Central memory CD8-positive, alpha-beta T cell (primary cell): ENCODE data around the gene MT1HL1.

Source experiments
- ATAC-seq: fragments of 150-1000 bp; cut with Tn5 transposase; replicated peaks from 2 replicates; pipeline ENCODE4 v1.10.0; 2022; ENCODE audit warnings: mild to moderate bottlenecking, moderate FRiP score, moderate number of reproducible peaks; ENCODE audit not compliant: poor library complexity, severe bottlenecking; ENCODE audit errors: extremely low read depth
- DNase-seq, 2 donors: peaks; one replicate each; pipeline ENCODE4 v3.0.0; 2021; ENCODE audit warnings: low spot score in 2 of 2
- H3K27ac Mint-ChIP-seq: one replicate; pipeline ENCODE4 v1.8.0; 2022; ENCODE audit warnings: low read depth, mild to moderate bottlenecking, moderate library complexity, mixed read lengths
- H3K27me3 Mint-ChIP-seq: one replicate; pipeline ENCODE4 v1.8.0; 2022; ENCODE audit warnings: mixed read lengths
- H3K36me3 Mint-ChIP-seq: one replicate; pipeline ENCODE4 v1.8.0; 2022; ENCODE audit warnings: mild to moderate bottlenecking, moderate library complexity, mixed read lengths; ENCODE audit not compliant: insufficient read depth
- H3K4me1 Mint-ChIP-seq: one replicate; pipeline ENCODE4 v1.8.0; 2022; ENCODE audit warnings: mixed read lengths
- H3K4me3 Mint-ChIP-seq: one replicate; pipeline ENCODE4 v1.8.0; 2022; ENCODE audit warnings: mild to moderate bottlenecking, moderate library complexity, mixed read lengths
- H3K9me3 Mint-ChIP-seq: one replicate; pipeline ENCODE4 v1.8.0; 2022; ENCODE audit warnings: mixed read lengths

Gene MT1HL1

GRCh38 chr1:237035759-237036158 lies 31.5 kb upstream of the MT1HL1 start:
- H3K4me1 Mint-ChIP-seq, result no peaks in the 10 kb centered on the region
- H3K36me3 Mint-ChIP-seq, result no peaks in the 10 kb centered on the region
- H3K9me3 Mint-ChIP-seq, result no peaks in the 10 kb centered on the region
- ATAC-seq (no peak), DNase-seq (no peak)
- peaks cover 30% of the 10 kb centered on the region for H3K27me3 Mint-ChIP-seq
- H3K4me3 Mint-ChIP-seq, result no peak overlapping the region
- H3K27ac Mint-ChIP-seq, result no peak overlapping the region

- Mint-ChIP-seq H3K4me1 (no peaks in the 10 kb centered on the region), H3K27me3 (peaks cover 42% of the 10 kb centered on the region)
These were observed 29.6 kb upstream of the MT1HL1 start for GRCh38 chr1:237033804-237034203.

GRCh38 chr1:237033061-237033460 lies 28.8 kb upstream of the MT1HL1 start:
- no peak for DNase-seq
- no peak overlapping the region for H3K4me3 Mint-ChIP-seq
- H3K4me1 Mint-ChIP-seq, result no peaks in the 10 kb centered on the region
- peaks cover 47% of the 10 kb centered on the region for H3K27me3 Mint-ChIP-seq
- H3K27ac Mint-ChIP-seq, result no peak overlapping the region
- no peaks in the 10 kb centered on the region for H3K36me3 Mint-ChIP-seq
- peaks cover 4% of the 10 kb centered on the region for H3K9me3 Mint-ChIP-seq
- ATAC-seq, result no peak

More at GRCh38 chr1:237033804-237034203, 29.6 kb upstream of the MT1HL1 start:
- Mint-ChIP-seq H3K4me3 (no peak overlapping the region), H3K9me3 (peaks cover 4% of the 10 kb centered on the region), H3K27ac (no peak overlapping the region), H3K36me3 (no peaks in the 10 kb centered on the region)
- ATAC-seq (no peak), DNase-seq (no peak)

- Mint-ChIP-seq H3K4me1 (no peaks in the 10 kb centered on the region), H3K9me3 (peaks cover 4% of the 10 kb centered on the region), H3K36me3 (no peaks in the 10 kb centered on the region), H3K4me3 (no peak overlapping the region), H3K27ac (no peak overlapping the region), H3K27me3 (peaks cover 58% of the 10 kb centered on the region)
- ATAC-seq, result no peak
- no peak for DNase-seq
These were observed 27.8 kb upstream of the MT1HL1 start for GRCh38 chr1:237032029-237032428.

- no peak for ATAC-seq
- H3K27me3 Mint-ChIP-seq, result peaks cover 60% of the 10 kb centered on the region
- no peaks in the 10 kb centered on the region for H3K4me1 Mint-ChIP-seq
- H3K27ac Mint-ChIP-seq, result no peak overlapping the region
- peaks cover 4% of the 10 kb centered on the region for H3K9me3 Mint-ChIP-seq
- H3K36me3 Mint-ChIP-seq, result no peaks in the 10 kb centered on the region
- DNase-seq, result no peak
- H3K4me3 Mint-ChIP-seq, result no peak overlapping the region
These were observed 27.2 kb upstream of the MT1HL1 start for GRCh38 chr1:237031480-237031879.

GRCh38 chr1:237029850-237030535 lies 25.8 kb upstream of the MT1HL1 start:
- H3K4me1 Mint-ChIP-seq, result no peaks in the 10 kb centered on the region
- DNase-seq, result no peak
- peaks cover 70% of the 10 kb centered on the region for H3K27me3 Mint-ChIP-seq
- H3K4me3 Mint-ChIP-seq, result no peak overlapping the region
- no peaks in the 10 kb centered on the region for H3K36me3 Mint-ChIP-seq
- H3K9me3 Mint-ChIP-seq, result peaks cover 10% of the 10 kb centered on the region
- no peak for ATAC-seq
- no peak overlapping the region for H3K27ac Mint-ChIP-seq

- Mint-ChIP-seq H3K4me3 (no peak overlapping the region), H3K27me3 (peaks cover 70% of the 10 kb centered on the region), H3K9me3 (peaks cover 10% of the 10 kb centered on the region), H3K36me3 (no peaks in the 10 kb centered on the region), H3K27ac (no peak overlapping the region), H3K4me1 (no peaks in the 10 kb centered on the region)
- DNase-seq (no peak), ATAC-seq (no peak)
These were observed 25.0 kb upstream of the MT1HL1 start for GRCh38 chr1:237029240-237029639.

GRCh38 chr1:237025358-237026074 lies 21.3 kb upstream of the MT1HL1 start:
- DNase-seq, result no peak
- Mint-ChIP-seq H3K36me3 (no peaks in the 10 kb centered on the region), H3K4me1 (no peaks in the 10 kb centered on the region), H3K27me3 (peaks cover 44% of the 10 kb centered on the region), H3K9me3 (peaks cover 10% of the 10 kb centered on the region), H3K27ac (no peak overlapping the region), H3K4me3 (no peak overlapping the region)
- ATAC-seq, result no peak

- Mint-ChIP-seq H3K27ac (no peak overlapping the region), H3K4me3 (no peak overlapping the region), H3K36me3 (no peaks in the 10 kb centered on the region), H3K4me1 (no peaks in the 10 kb centered on the region), H3K9me3 (no peaks in the 10 kb centered on the region), H3K27me3 (peaks cover 26% of the 10 kb centered on the region)
- ATAC-seq, result no peak
- DNase-seq, result no peak
These were observed 14.7 kb upstream of the MT1HL1 start for GRCh38 chr1:237018896-237019295.

- Mint-ChIP-seq H3K4me3 (no peak overlapping the region), H3K4me1 (no peaks in the 10 kb centered on the region), H3K27me3 (peaks cover 26% of the 10 kb centered on the region), H3K36me3 (no peaks in the 10 kb centered on the region), H3K9me3 (no peaks in the 10 kb centered on the region), H3K27ac (no peak overlapping the region)
- no peak for DNase-seq
- no peak for ATAC-seq
These were observed 12.4 kb upstream of the MT1HL1 start for GRCh38 chr1:237016626-237017025.

GRCh38 chr1:237013608-237014007 lies 9.4 kb upstream of the MT1HL1 start:
- ATAC-seq, result no peak
- Mint-ChIP-seq H3K4me3 (no peak overlapping the region), H3K36me3 (no peaks in the 10 kb centered on the region), H3K27ac (no peak overlapping the region), H3K4me1 (no peaks in the 10 kb centered on the region), H3K27me3 (peaks cover 31% of the 10 kb centered on the region), H3K9me3 (no peaks in the 10 kb centered on the region)
- DNase-seq, result no peak

- H3K4me3 Mint-ChIP-seq, result no peak overlapping the region
- H3K27me3 Mint-ChIP-seq, result peaks cover 26% of the 10 kb centered on the region
- no peaks in the 10 kb centered on the region for H3K36me3 Mint-ChIP-seq
- no peak overlapping the region for H3K27ac Mint-ChIP-seq
- H3K4me1 Mint-ChIP-seq, result no peaks in the 10 kb centered on the region
- ATAC-seq, result no peak
- no peaks in the 10 kb centered on the region for H3K9me3 Mint-ChIP-seq
- no peak for DNase-seq
These were observed 8.6 kb upstream of the MT1HL1 start for GRCh38 chr1:237012788-237013383.

GRCh38 chr1:237012361-237012760 lies 8.1 kb upstream of the MT1HL1 start:
- DNase-seq (no peak), ATAC-seq (no peak)
- Mint-ChIP-seq H3K4me1 (no peaks in the 10 kb centered on the region), H3K27me3 (peaks cover 21% of the 10 kb centered on the region), H3K9me3 (no peaks in the 10 kb centered on the region), H3K4me3 (no peak overlapping the region), H3K36me3 (no peaks in the 10 kb centered on the region), H3K27ac (no peak overlapping the region)
